ENCODE results near the gene ANKRD23.
"Not testable (repeated sequence)": the region's sequence is repeated elsewhere in the genome, so short reads cannot be mapped to it uniquely, and the experiment has no call there.

ANKRD23 gene

GRCh38 chr2:96863575-96864342, 19.9 kb upstream of the ANKRD23 start:
- no peak for DNase-seq (ENCODE audit: low spot score)

GRCh38 chr2:96863056-96863455, 19.2 kb upstream of the ANKRD23 start:
- not testable (repeated sequence) for DNase-seq (ENCODE audit: low spot score)

GRCh38 chr2:96861074-96861473, 17.3 kb upstream of the ANKRD23 start:
- DNase-seq (ENCODE audit: low spot score) = no peak

GRCh38 chr2:96860065-96861029, 16.5 kb upstream of the ANKRD23 start:
- no peak for DNase-seq (ENCODE audit: low spot score)

DNA sequence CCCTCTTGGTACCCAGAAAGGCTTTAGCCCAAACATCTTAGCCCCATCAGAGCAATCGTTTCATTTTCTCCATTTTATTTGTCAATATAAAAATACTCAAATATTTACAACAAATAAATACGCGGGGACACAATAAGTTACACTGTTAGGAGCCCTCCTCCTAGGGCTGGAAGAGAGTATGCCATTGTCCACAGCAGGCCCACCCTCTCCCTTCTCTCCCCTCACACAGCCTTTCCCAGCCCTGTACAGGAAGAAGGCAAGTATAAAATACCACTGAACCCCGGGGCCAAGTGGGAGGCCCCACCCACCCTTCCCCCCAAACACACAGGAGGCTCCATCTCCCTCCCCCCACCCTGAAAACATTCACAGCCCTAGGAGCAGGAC, 15.9 kb upstream of the ANKRD23 start:
- DNase-seq (ENCODE audit: low spot score) = no peak

DNA sequence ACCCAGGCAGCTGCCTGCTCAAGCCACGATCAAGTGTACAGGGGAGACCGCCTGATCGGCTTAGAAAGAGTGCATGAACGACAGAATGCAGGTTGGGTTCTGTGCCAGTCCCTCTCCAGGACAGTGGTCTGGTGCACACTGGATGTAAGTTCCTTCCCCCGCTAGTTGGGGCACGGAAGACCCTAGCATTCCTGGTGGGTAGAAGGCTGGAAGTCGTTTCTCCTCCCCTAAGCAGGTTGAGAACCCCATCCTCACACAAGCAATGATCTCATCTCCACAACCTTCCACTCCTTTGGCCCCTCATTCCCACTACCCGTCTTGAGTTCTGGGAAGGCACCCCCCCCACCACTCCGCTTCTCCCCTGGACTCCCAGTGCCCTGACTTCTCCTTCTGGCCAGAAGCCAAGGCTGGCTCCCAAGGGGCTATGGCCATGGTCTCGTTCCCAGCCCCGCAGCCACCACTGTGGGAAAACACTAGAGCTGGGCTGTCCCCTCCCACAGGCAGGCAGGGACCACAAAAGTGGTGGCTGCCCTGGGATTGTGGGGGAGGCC, 15.4 kb upstream of the ANKRD23 start:
- DNase-seq (ENCODE audit: low spot score) = no peak

DNA sequence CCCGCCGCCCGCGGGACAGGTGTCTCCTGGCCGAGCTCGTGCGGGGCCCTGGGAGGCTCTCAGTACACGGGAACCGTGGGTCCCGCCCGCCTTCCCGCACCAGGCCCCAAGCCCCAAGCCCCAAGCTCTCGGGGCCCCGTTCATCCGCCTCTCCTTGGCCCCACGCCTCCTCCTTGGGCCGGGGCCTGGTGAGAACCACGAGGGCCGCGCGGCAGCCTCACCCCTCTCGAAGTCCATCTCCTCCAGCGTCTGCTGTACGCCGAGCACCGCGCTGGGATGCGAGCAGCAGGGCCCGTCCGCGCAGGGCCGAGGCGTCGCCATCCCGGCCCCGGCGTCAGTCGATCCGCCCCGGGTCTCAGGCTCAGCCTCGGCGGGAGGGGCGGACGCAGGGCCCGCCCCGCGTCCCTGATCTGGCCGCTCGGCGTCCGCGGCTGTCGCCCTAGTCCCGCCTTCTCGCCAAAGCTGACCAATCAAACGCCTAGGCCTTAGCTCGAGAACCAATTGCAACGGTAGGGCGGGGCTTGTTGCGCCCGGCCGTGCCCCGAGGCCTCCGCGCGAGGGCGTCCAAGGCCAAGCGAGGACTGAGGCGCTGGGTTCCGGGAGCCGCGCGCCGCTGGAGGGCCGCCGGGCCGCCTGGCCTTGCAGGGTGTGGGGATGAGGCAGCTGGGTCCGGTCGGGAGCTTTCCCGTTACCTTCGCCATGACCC, 14.0 kb upstream of the ANKRD23 start, which contains the start of gene ANKRD39:
Gene ANKRD39 (minus strand): TSS at position 350 of the 706 bp plus-strand sequence. CDS start 29 bp downstream, at position 321.
- DNase-seq (ENCODE audit: low spot score) = peak; percentile 99

GRCh38 chr2:96856776-96857666, 13.2 kb upstream of the ANKRD23 start:
- DNase-seq (ENCODE audit: low spot score) = peak; percentile 71

DNA sequence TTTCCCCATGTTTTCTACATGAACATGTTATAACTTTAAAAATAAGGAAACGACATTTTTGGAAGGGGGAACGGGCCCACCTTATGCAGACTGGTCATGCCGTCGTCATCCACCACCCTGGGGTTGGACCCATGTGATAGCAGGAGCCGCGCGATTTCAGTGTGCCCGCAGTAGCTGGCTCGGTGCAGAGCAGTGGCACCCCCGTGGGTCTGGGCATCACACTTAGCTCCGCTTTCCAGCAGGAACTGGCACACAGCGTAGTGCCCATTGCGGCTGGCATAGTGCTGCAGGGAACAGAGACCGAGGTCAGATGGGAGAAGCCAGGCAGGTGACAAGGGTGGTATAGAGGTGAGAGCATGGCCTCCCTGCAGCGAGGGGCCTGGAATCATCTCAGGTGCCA, 9.5 kb upstream of the ANKRD23 start:
- no peak for DNase-seq (ENCODE audit: low spot score)

DNA sequence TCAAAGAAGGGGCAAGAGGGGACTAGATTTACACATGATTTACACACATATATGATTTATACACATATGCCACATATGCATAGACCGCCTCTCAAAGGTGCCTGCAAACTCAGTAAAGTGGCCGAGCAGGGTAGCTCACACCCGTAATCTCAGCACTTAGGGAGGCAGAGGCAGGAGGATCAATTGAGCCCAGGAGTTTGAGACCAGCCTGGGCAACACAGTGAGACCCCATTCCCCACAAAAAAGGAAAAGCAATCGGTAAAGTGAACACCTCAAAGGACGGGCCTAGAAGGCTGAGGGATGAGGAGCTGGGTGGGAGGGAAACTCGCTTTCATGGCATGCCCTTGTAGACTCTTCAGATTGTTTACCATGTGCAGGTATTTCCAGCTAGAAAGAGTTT, 8.8 kb upstream of the ANKRD23 start:
- DNase-seq (ENCODE audit: low spot score) = no peak

DNA sequence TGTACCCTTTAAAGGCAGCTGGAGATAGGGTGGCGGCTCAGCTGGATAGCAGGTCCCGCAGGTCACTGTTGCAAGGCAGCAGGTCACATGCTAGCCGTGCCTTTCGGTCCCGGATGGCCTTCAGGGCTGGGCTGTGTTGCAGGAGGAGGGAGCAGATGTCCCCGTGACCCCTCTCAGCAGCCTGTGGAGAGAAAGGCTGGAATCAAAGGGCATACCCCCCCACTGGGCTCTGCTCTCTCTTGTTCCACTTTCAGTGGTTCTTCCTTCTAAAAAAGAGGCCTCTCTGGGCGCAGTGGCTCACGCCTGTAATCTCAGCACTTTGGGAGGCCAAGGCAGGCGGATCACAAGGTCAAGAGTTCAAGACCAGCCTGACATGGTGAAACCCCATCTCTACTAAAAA, 4.4 kb upstream of the ANKRD23 start:
- no peak for DNase-seq (ENCODE audit: low spot score)

- DNase-seq (ENCODE audit: low spot score) = no peak
Measured at GRCh38 chr2:96847586-96847985, 3.8 kb upstream of the ANKRD23 start.

GRCh38 chr2:96846825-96847224, 3.0 kb upstream of the ANKRD23 start:
- no peak for DNase-seq (ENCODE audit: low spot score)

DNA sequence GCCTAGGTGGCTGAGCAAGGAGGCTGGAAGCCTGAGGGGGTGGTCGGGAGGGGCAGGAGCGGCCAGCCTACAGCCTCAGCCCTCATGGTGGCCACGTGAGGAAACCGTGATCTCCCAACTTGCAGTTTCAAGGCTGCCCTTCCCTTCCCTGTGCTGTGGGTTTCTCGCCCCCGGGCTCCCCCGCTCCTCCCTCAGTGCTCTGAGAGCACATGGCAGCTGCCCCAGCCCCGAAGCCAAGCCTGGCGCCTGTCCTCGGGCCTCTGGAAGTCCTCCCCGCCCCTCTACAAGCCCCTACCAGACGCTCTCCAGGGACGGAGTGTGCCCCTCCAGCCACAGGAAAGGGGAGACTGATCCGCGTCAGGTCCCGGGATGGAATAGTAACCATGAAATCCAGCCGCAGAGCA, 586 bp upstream of the ANKRD23 start:
- no peak for DNase-seq (ENCODE audit: low spot score)

DNA sequence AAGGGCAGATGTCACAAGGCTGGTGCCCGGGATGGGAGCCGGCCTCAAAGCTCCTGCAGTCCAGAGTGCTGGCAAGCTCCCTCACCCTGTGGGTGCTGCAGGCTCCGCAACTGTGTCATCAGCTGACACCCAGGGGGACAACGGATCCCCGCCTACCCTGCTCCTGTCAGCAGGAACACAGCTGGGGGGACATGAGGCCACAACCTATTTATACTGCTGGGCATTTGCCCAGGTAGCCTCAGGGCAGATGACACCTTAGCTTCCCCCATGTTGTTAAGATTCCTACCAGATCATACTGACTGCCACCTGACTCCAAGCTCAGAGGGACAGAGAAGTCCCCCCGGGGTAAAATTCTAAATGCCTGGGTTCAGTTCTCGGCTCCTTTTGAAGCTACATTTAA, 1.2 kb downstream of the ANKRD23 start:
- DNase-seq (ENCODE audit: low spot score) = no peak

- DNase-seq (ENCODE audit: low spot score) = no peak
Measured at GRCh38 chr2:96841701-96842495, 1.9 kb downstream of the ANKRD23 start.

GRCh38 chr2:96839875-96840850, 3.7 kb downstream of the ANKRD23 start:
- DNase-seq (ENCODE audit: low spot score) = no peak

DNA sequence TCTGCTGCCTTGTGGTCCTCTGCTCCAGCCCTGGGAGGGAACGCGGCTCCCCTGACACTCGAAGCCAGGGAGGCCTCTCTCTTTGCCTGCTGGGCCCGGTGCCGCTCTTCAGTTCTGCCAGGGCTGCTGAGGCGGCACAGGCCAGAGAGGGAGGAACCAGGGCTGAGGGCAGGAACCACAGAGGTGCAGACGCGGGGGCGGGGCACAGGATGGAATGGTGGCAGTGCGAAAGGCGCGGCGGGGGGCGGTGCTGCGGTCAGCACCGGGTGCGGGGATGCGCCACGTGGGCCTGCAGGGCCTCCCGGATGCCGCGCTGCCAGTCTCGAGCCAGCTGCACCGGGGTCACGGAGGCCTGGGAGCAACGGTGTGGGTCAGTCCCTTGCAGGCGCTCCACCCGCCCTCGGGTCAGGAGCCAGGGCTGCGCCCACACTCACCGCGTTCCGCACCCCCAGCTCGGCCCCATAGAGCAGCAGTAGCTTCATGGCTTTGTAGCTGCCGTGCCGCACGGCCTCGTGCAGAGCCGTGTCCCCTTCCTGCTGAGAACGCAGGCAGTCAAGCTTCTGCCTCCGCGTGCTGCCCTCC, 4.4 kb downstream of the ANKRD23 start:
- peak; percentile 71 for DNase-seq (ENCODE audit: low spot score)
